Neutrophil (primary cell): Measurements from ENCODE around the gene IMP3.

ENCODE experiments used
- H3K27ac ChIP-seq: fragments of 200-600 bp; sonication (generic); 2 replicates; pipeline ENCODE4 v1.5.1; 2016; ENCODE audit warnings: mild to moderate bottlenecking, moderate library complexity
- H3K27me3 ChIP-seq: fragments of 200-600 bp; sonication (generic); 2 replicates; pipeline ENCODE4 v1.6.0; 2016; ENCODE audit warnings: mild to moderate bottlenecking
- H3K36me3 ChIP-seq: fragments of 200-600 bp; sonication (generic); 2 replicates; pipeline ENCODE4 v1.5.1; 2017
- H3K4me1 ChIP-seq, 2 experiments: fragments of 200-600 bp in 1 of 2; sonication (generic) in 1 of 2; 1 replicate in 1 of 2; 2 replicates in 1 of 2; pipeline versions ENCODE4 v1.5.1 to v1.6.1; 2013 to 2016; ENCODE audit warnings: low read depth in 1 of 2, low read length in 1 of 2, mild to moderate bottlenecking in 1 of 2, moderate library complexity in 1 of 2; ENCODE audit not compliant: control insufficient read depth in 1 of 2, insufficient read depth in 1 of 2
- H3K4me3 ChIP-seq, 2 experiments: fragments of 200-600 bp in 1 of 2; sonication (generic) in 1 of 2; 1 replicate in 1 of 2; 2 replicates in 1 of 2; pipeline ENCODE4 v1.5.1; 2013 to 2016; ENCODE audit warnings: low read depth in 1 of 2, low read length in 1 of 2, mild to moderate bottlenecking in 1 of 2, moderate library complexity in 1 of 2
- H3K9me3 ChIP-seq: fragments of 200-600 bp; sonication (generic); 2 replicates; pipeline ENCODE4 v1.5.1; 2016
- CTCF ChIP-seq: fragments of 200-600 bp; sonication (generic); IDR thresholded peaks from 2 replicates; pipeline ENCODE4 v1.5.1; 2016; ENCODE audit warnings: antibody characterized with exemption

The IMP3 gene

GRCh38 chr15:75590239-75590638 lies 49.8 kb downstream of the IMP3 start:
- Histone ChIP-seq H3K27ac (no peak overlapping the region), H3K9me3 (no peaks in the 10 kb centered on the region), H3K4me1 (no peaks in the 10 kb centered on the region), H3K4me3 (no peak overlapping the region), H3K36me3 (peaks cover 6% of the 10 kb centered on the region), H3K27me3 (no peaks in the 10 kb centered on the region)
- TF ChIP-seq CTCF = no peak
